K562 (cell line): ENCODE measurements around the gene NAE1. TPM values are rescaled to one million over a fixed set of nuclear protein-coding genes. Genes with fewer than 3 reads are reported as not detected.
A peak's percentile ranks its signal among the peaks of the same experiment; 100 is the strongest.

Experiments
- ATAC-seq: fragments of 200-7000 bp; cut with Tn5 transposase; 3 replicates; pipeline ENCODE4 v1.9.1; 2020; ENCODE audit warnings: moderate library complexity
- BruUV-seq: library from RNA; stranded (reverse); fragments of 400-500 nt; replicated peaks from 2 replicates; lab custom pipeline; 2021; lab: Mats Ljungman, UMichigan
- CTCF ChIA-PET: fragments of 300-600 bp; formaldehyde crosslinking; extraction: SDS; loops from one replicate; lab custom pipeline; 2021; ENCODE audit warnings: low intra/inter-chr PET ratio; lab: Yijun Ruan, JAX
- POLR2A ChIA-PET: fragments of 300-600, 350-650 bp; sonication (Branson Sonifier 250); formaldehyde crosslinking; extraction: SDS; loops from one replicate; lab custom pipeline; 2021; ENCODE audit warnings: antibody characterized with exemption, inconsistent platforms; lab: Yijun Ruan, JAX
- DNase-seq, 4 experiments: peaks; one replicate each; pipeline versions ENCODE4 v3.0.0 to v3.0.0-alpha.2; 2011 to 2018; ENCODE audit warnings: low spot score in 3 of 4, mixed read lengths in 3 of 4; ENCODE audit errors: extremely low read depth in 1 of 4
- FAIRE-seq: peaks from 2 replicates; lab custom pipeline; 2011; peaks lifted over from hg19 to GRCh38; lab: Jason Lieb, UNC
- H2AFZ ChIP-seq: 2 replicates; pipeline ENCODE4 v1.6.0; 2011; ENCODE audit warnings: low read depth, low read length, control low read depth, inconsistent platforms
- H3K27ac ChIP-seq: fragments of 200-600 bp; 3 replicates; pipeline ENCODE4 v1.8.0; 2011; ENCODE audit warnings: low read depth, mild to moderate bottlenecking, control low read depth, inconsistent platforms, low read length, moderate library complexity, mixed read lengths; ENCODE audit errors: extremely low read depth
- H3K27me3 ChIP-seq, 2 experiments: fragments of 300-600 bp in 1 of 2; 2 replicates in 1 of 2; 3 replicates in 1 of 2; pipeline versions ENCODE4 v1.6.0 to v1.8.0; 2011; ENCODE audit warnings: inconsistent platforms in 2 of 2, low read length in 2 of 2, mild to moderate bottlenecking in 1 of 2, mixed read lengths in 1 of 2, moderate library complexity in 1 of 2; ENCODE audit not compliant: control insufficient read depth in 2 of 2, insufficient read depth in 2 of 2
- H3K36me3 ChIP-seq: fragments of 300-600 bp; 3 replicates; pipeline ENCODE4 v1.8.0; 2011; ENCODE audit warnings: mild to moderate bottlenecking, low read length, inconsistent platforms; ENCODE audit not compliant: control insufficient read depth, insufficient read depth
- H3K4me1 ChIP-seq, 2 experiments: fragments of 200-600 bp in 1 of 2; replicated peaks in 1 of 2; 2 replicates in 1 of 2; 3 replicates in 1 of 2; pipeline versions ENCODE4 v1.5.1 to v1.8.0; 2011; ENCODE audit warnings: inconsistent platforms in 2 of 2, low read length in 2 of 2, mild to moderate bottlenecking in 1 of 2, mixed read lengths in 1 of 2, moderate library complexity in 1 of 2; ENCODE audit not compliant: control insufficient read depth in 2 of 2, insufficient read depth in 2 of 2
- H3K4me2 ChIP-seq: 2 replicates; pipeline ENCODE4 v1.6.1; 2011; ENCODE audit warnings: low read length, control low read depth, inconsistent platforms, mixed read lengths; ENCODE audit not compliant: insufficient read depth
- H3K4me3 ChIP-seq: fragments of 200-600 bp; sonication (generic), shearing (Covaris generic); 2 replicates; pipeline ENCODE4 v1.5.1; 2016; ENCODE audit warnings: control low read depth, inconsistent platforms
- H3K79me2 ChIP-seq: fragments of 200-600 bp; 3 replicates; pipeline ENCODE4 v1.8.0; 2011; ENCODE audit warnings: low read length, inconsistent platforms; ENCODE audit not compliant: control insufficient read depth, insufficient read depth
- H3K9ac ChIP-seq, 2 experiments: 2 replicates each; pipeline versions ENCODE4 v1.6.0 to v1.6.1; 2011; ENCODE audit warnings: low read depth in 2 of 2, low read length in 2 of 2, control low read depth in 1 of 2, inconsistent platforms in 1 of 2, mild to moderate bottlenecking in 1 of 2, mixed read lengths in 1 of 2; ENCODE audit not compliant: insufficient read depth in 1 of 2
- H3K9me1 ChIP-seq: one replicate; pipeline ENCODE4 v1.6.0; 2011; ENCODE audit warnings: inconsistent platforms, mild to moderate bottlenecking, low read length, moderate library complexity; ENCODE audit not compliant: control insufficient read depth, insufficient read depth
- H3K9me3 ChIP-seq: replicated peaks from 2 replicates; pipeline ENCODE4 v1.5.1; 2011; ENCODE audit warnings: low read depth, low read length, inconsistent platforms; ENCODE audit not compliant: control insufficient read depth, insufficient read depth
- H4K20me1 ChIP-seq: replicated peaks from 2 replicates; pipeline ENCODE4 v1.6.1; 2011; ENCODE audit warnings: low read length, inconsistent platforms, mixed read lengths; ENCODE audit not compliant: control insufficient read depth, insufficient read depth
- BCOR ChIP-seq: fragments of 450-650 bp; IDR thresholded peaks from 2 replicates; pipeline ENCODE4 v1.6.1; 2016
- CCNT2 ChIP-seq: IDR thresholded peaks from 2 replicates; pipeline ENCODE4 v1.6.1; 2011; ENCODE audit warnings: borderline replicate concordance, low read depth, mild to moderate bottlenecking, moderate library complexity, mixed read lengths, low read length; ENCODE audit not compliant: insufficient read length; ENCODE audit errors: extremely low read depth
- FOXJ3 ChIP-seq: sonication (generic); formaldehyde crosslinking; IDR thresholded peaks from 2 replicates; pipeline ENCODE4 v1.4.0; 2020; ENCODE audit warnings: mild to moderate bottlenecking, missing genetic modification reagents
- HIVEP1 ChIP-seq: fragments of 250-450 bp; sonication (Bioruptor Pico); IDR thresholded peaks from 2 replicates; pipeline ENCODE4 v1.4.0; 2020; ENCODE audit warnings: mild to moderate bottlenecking
- MCM2 ChIP-seq: fragments of 450-650 bp; IDR thresholded peaks from 2 replicates; pipeline ENCODE4 v1.6.1; 2017; ENCODE audit warnings: low read depth, mild to moderate bottlenecking
- RBM25 ChIP-seq: fragments of 200-400 bp; formaldehyde crosslinking; IDR thresholded peaks from 2 replicates; pipeline ENCODE4 v1.6.1; 2018; ENCODE audit warnings: low read length, low read depth, moderate library complexity; ENCODE audit not compliant: severe bottlenecking
- XRCC5 ChIP-seq: fragments of 200-400 bp; formaldehyde crosslinking; IDR thresholded peaks from 2 replicates; pipeline ENCODE4 v1.6.1; 2017; ENCODE audit warnings: low read depth, mild to moderate bottlenecking, low read length
- ZBTB7A ChIP-seq: IDR thresholded peaks from 2 replicates; pipeline ENCODE4 v1.6.1; 2011; ENCODE audit warnings: low read depth, mild to moderate bottlenecking, low read length, moderate library complexity, borderline replicate concordance; ENCODE audit not compliant: control insufficient read depth
- ZNF507 ChIP-seq: conservative IDR thresholded peaks from 2 replicates; pipeline ENCODE4 v1.6.1; 2017; ENCODE audit warnings: missing genetic modification characterization, missing compliant biosample characterization
- WGBS: fragments of 100-300 bp; shearing (Covaris generic); methylation state at CpG from one replicate; pipeline ENCODE4 v1.1.6; 2016; ENCODE audit warnings: low coverage, mixed read lengths; ENCODE audit not compliant: insufficient coverage; ENCODE audit errors: missing lambda C conversion rate; 5-methylcytosine and 5-hydroxymethylcytosine counted together
- in situ Hi-C: fragments of 300-500 bp; cut with MboI; formaldehyde crosslinking; loops from 4 replicates; pipeline ENCODE4 v1.15.0; 2018; ENCODE audit warnings: inconsistent platforms, mixed read lengths
- intact Hi-C: fragments of 100-400 bp; cut with micrococcal nuclease; formaldehyde crosslinking; loops from 2 replicates; pipeline ENCODE4 v1.14.2; 2022
- polyA plus RNA-seq, 8 experiments: library from polyadenylated mRNA; depleted of rRNA in 4 of 8; stranded (reverse) in 5 of 8; unstranded in 3 of 8; fragments of >200 nt; fragmentation: Nextera tagmentation in 2 of 8; fragmentation: Illumina TruSeq in 1 of 8; extraction: Ambion mirVana in 2 of 8; extraction: Trizol in 1 of 8; gene quantifications; 2 replicates each; pipeline versions ENCODE4 v1.2.1 to v1.2.3, GENCODE V29; 2011 to 2014; ENCODE audit warnings: inconsistent platforms in 1 of 8, missing spikeins in 1 of 8
- total RNA-seq, 7 experiments: library from RNA; depleted of rRNA in 6 of 7; stranded (reverse); fragments of >200 nt in 6 of 7; fragmentation: Illumina TruSeq in 2 of 7; extraction: Trizol in 2 of 7; gene quantifications; 2 replicates each; pipeline versions ENCODE4 v1.2.1 to v1.2.3, GENCODE V29; 2011 to 2021; ENCODE audit warnings: low replicate concordance in 1 of 7

NAE1 gene
- total and polyA plus RNA-seq, 9 of the 15 experiments (the other 6 are each of a cell fraction or from before 2014, with no cell fraction given), result 165 to 294 (median 230) TPM

GRCh38 chr16:66848172-66848571, 17.4 kb upstream of the NAE1 start:
- Histone ChIP-seq H3K27me3 (peaks cover 18 to 20% of the 10 kb centered on the region in 2 experiments; a peak in 4 of 5 replicates), H3K36me3 (no peaks in the 10 kb centered on the region), H3K27ac (no peak overlapping the region), H3K9me3 (no peaks in the 10 kb centered on the region), H3K4me3 (no peak overlapping the region), H3K9ac (peak overlapping the region in 1 of 2 experiments; percentile 53; a peak in 2 of 4 replicates), H3K4me2 (no peak overlapping the region), H3K4me1 (peaks cover 12 to 17% of the 10 kb centered on the region in 2 experiments; a peak in 3 of 5 replicates), H3K9me1 (no peaks in the 10 kb centered on the region), H3K79me2 (no peaks in the 10 kb centered on the region), H4K20me1 (0 out of 2 replicates have a peak, but pooled peaks cover 4% of the 10 kb centered on the region), H2AFZ (peak overlapping the region; percentile 1; the same call in 1 of the 2 replicates)
- intact Hi-C loops (no loop called here), in situ Hi-C loops (no loop called here)
- TF ChIP-seq XRCC5 (no peak), ZBTB7A (peak; percentile 46; the same call in 1 of the 2 replicates)
- ChIA-PET CTCF (no interaction called here), POLR2A (no interaction called here)
- ATAC-seq, result no peak
- no peak for FAIRE-seq
- peak in 1 of 4 experiments; percentile 14 for DNase-seq
- WGBS, result 28% methylated on average over 2 of the region's 2 CpGs
- BruUV-seq, result no TSS peak

DNA sequence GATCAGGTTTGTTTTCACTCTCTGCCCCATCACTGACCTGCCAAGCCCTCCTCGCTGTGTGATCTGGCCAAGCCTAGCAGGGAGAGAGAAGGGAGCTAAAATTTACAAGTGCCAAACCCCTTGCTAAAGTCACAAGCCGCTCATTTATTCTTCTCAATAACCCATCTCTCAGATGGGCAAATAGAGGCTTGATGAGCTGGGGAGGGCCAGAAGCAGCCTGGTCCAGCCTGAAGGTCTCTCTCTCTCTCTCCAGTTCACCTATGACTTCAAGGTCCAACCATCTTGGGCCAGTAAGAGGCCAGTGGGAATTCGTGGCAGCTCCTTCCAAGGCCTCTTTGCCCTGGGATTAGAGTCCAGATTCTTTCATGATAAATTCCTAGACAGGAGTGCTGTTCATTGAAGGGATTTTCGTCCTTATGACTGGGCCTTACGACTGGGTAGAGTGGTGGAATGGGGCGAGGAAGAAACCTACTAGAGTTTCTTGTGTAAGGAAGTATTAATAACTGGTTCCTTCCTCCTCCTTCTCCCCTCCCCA, 16.8 kb upstream of the NAE1 start:
- peak in 1 of 4 experiments; percentile 1 for DNase-seq
- no peak overlapping the region for H3K4me2 ChIP-seq
- no TSS peak for BruUV-seq
- peak; percentile 69 for FAIRE-seq
- POLR2A ChIA-PET, result interaction anchor here (0.7 to 1.0 kb wide), 3 partner anchors 16 to 223 kb away, joined by 3 read pairs; partner anchors contain the start of gene NAE1
- no peak overlapping the region for H3K9ac ChIP-seq
- intact Hi-C loops, result no loop called here
- no peak overlapping the region for H3K4me3 ChIP-seq
- no peak for ATAC-seq
- peaks cover 12 to 21% of the 10 kb centered on the region in 2 experiments; a peak in 3 of 5 replicates for H3K4me1 ChIP-seq
- H4K20me1 ChIP-seq, result 0 out of 2 replicates have a peak, but pooled peaks cover 4% of the 10 kb centered on the region
- H3K9me1 ChIP-seq, result no peaks in the 10 kb centered on the region
- TF ChIP-seq BCOR (0 out of 2 replicates have a peak, but pooled peaks have one; percentile 26), FOXJ3 (CRISPR knock-in tag) (no peak), HIVEP1 (no peak), RBM25 (peak; percentile 54), CCNT2 (no peak), ZNF507 (tag) (no peak), MCM2 (no peak)
- TF ChIP-seq, all 486 proteins: peak for 2
- no peaks in the 10 kb centered on the region for H3K9me3 ChIP-seq
- H3K27me3 ChIP-seq, result peaks cover 18 to 20% of the 10 kb centered on the region in 2 experiments; a peak in 4 of 5 replicates
- no peak overlapping the region for H3K27ac ChIP-seq
- no peaks in the 10 kb centered on the region for H3K36me3 ChIP-seq
- H3K79me2 ChIP-seq, result no peaks in the 10 kb centered on the region
- H2AFZ ChIP-seq, result peak overlapping the region; percentile 1; the same call in 1 of the 2 replicates
- in situ Hi-C loops, result no loop called here
- CTCF ChIA-PET, result no interaction called here
- WGBS, result 20% methylated on average over 6 of the region's 6 CpGs
